H9 (cell line): Measurements from ENCODE around the gene SH3TC1. TPM values are rescaled to one million over a fixed set of nuclear protein-coding genes. Genes with fewer than 3 reads are reported as not detected.

Source experiments
- DNase-seq: peaks from one replicate; pipeline ENCODE4 v3.0.0-alpha.2; 2017
- H2AFZ ChIP-seq: one replicate; pipeline ENCODE4 v1.6.1; 2013; ENCODE audit warnings: mild to moderate bottlenecking, low read length, control low read depth, moderate library complexity
- H2AK5ac ChIP-seq: 2 replicates; pipeline ENCODE4 v1.6.1; 2013; ENCODE audit warnings: low read length, control low read depth, mixed read lengths; ENCODE audit not compliant: insufficient read length
- H2BK120ac ChIP-seq: one replicate; pipeline ENCODE4 v1.6.1; 2013; ENCODE audit warnings: low read depth, mild to moderate bottlenecking, low read length, control low read depth, inconsistent platforms; ENCODE audit not compliant: poor library complexity, severe bottlenecking
- H2BK12ac ChIP-seq: 2 replicates; pipeline ENCODE4 v1.6.1; 2013; ENCODE audit warnings: low read length, control low read depth, mixed read lengths, low read depth; ENCODE audit not compliant: insufficient read length
- H2BK15ac ChIP-seq: 2 replicates; pipeline ENCODE4 v1.6.1; 2013; ENCODE audit warnings: low read depth, low read length, control low read depth
- H2BK20ac ChIP-seq: one replicate; pipeline ENCODE4 v1.6.1; 2013; ENCODE audit warnings: low read depth, mild to moderate bottlenecking, low read length, control low read depth, inconsistent platforms; ENCODE audit not compliant: poor library complexity, severe bottlenecking
- H2BK5ac ChIP-seq: 2 replicates; pipeline ENCODE4 v1.6.1; 2013; ENCODE audit warnings: low read length, control low read depth, mixed read lengths; ENCODE audit not compliant: insufficient read length
- H3K14ac ChIP-seq: 2 replicates; pipeline ENCODE4 v1.6.1; 2013; ENCODE audit warnings: low read length, control low read depth; ENCODE audit not compliant: insufficient read depth
- H3K18ac ChIP-seq: 2 replicates; pipeline ENCODE4 v1.6.1; 2013; ENCODE audit warnings: low read depth, mild to moderate bottlenecking, mixed read lengths, low read length, control low read depth; ENCODE audit not compliant: insufficient read length
- H3K23ac ChIP-seq: 2 replicates; pipeline ENCODE4 v1.6.1; 2013; ENCODE audit warnings: low read length, control low read depth, mixed read lengths, low read depth; ENCODE audit not compliant: insufficient read length
- H3K23me2 ChIP-seq: 2 replicates; pipeline ENCODE4 v1.6.1; 2013; ENCODE audit warnings: low read depth, mild to moderate bottlenecking, mixed read lengths, low read length, control low read depth; ENCODE audit not compliant: insufficient read length, poor library complexity, severe bottlenecking
- H3K27ac ChIP-seq: 2 replicates; pipeline ENCODE4 v1.5.1; 2013; ENCODE audit warnings: low read length, control low read depth, mixed read lengths, low read depth; ENCODE audit not compliant: insufficient read length
- H3K27me3 ChIP-seq: 2 replicates; pipeline ENCODE4 v1.6.1; 2013; ENCODE audit warnings: low read length, control low read depth, inconsistent platforms; ENCODE audit not compliant: insufficient read depth
- H3K4ac ChIP-seq: 2 replicates; pipeline ENCODE4 v1.6.1; 2013; ENCODE audit warnings: low read depth, mild to moderate bottlenecking, control low read depth, inconsistent platforms, low read length, moderate library complexity
- H3K4me1 ChIP-seq: 2 replicates; pipeline ENCODE4 v1.6.1; 2013; ENCODE audit warnings: low read length, control low read depth, inconsistent platforms; ENCODE audit not compliant: insufficient read depth
- H3K4me2 ChIP-seq: 2 replicates; pipeline ENCODE4 v1.6.1; 2013; ENCODE audit warnings: low read length, control low read depth, mixed read lengths; ENCODE audit not compliant: insufficient read length, insufficient read depth
- H3K56ac ChIP-seq: 2 replicates; pipeline ENCODE4 v1.6.1; 2013; ENCODE audit warnings: low read depth, mild to moderate bottlenecking, mixed read lengths, low read length, control low read depth; ENCODE audit not compliant: insufficient read length
- H3K79me1 ChIP-seq: 2 replicates; pipeline ENCODE4 v1.6.1; 2013; ENCODE audit warnings: low read depth, mild to moderate bottlenecking, moderate library complexity, low read length, control low read depth, inconsistent platforms; ENCODE audit not compliant: insufficient read depth, poor library complexity, severe bottlenecking
- H3K79me2 ChIP-seq: 2 replicates; pipeline ENCODE4 v1.6.1; 2013; ENCODE audit warnings: low read length, control low read depth, inconsistent platforms; ENCODE audit not compliant: insufficient read depth
- H3K9ac ChIP-seq: 2 replicates; pipeline ENCODE4 v1.6.1; 2013; ENCODE audit warnings: low read length, control low read depth, mixed read lengths; ENCODE audit not compliant: insufficient read length; ENCODE audit errors: extremely low read depth
- H3K9me3 ChIP-seq: one replicate; pipeline ENCODE4 v1.6.1; 2013; ENCODE audit warnings: low read depth, low read length, inconsistent platforms; ENCODE audit not compliant: control insufficient read depth
- H3T11ph ChIP-seq: one replicate; pipeline ENCODE4 v1.6.1; 2013; ENCODE audit warnings: mild to moderate bottlenecking, low read length, control low read depth, inconsistent platforms
- H4K20me1 ChIP-seq: one replicate; pipeline ENCODE4 v1.6.1; 2013; ENCODE audit not compliant: control insufficient read depth, insufficient read length, insufficient read depth
- H4K5ac ChIP-seq: 2 replicates; pipeline ENCODE4 v1.6.1; 2013; ENCODE audit warnings: low read depth, mild to moderate bottlenecking, mixed read lengths, low read length, control low read depth; ENCODE audit not compliant: insufficient read length
- H4K8ac ChIP-seq: replicated peaks from 2 replicates; pipeline ENCODE4 v1.6.1; 2013; ENCODE audit warnings: low read length, control low read depth, mixed read lengths, low read depth; ENCODE audit not compliant: insufficient read length
- H4K91ac ChIP-seq: 2 replicates; pipeline ENCODE4 v1.6.1; 2013; ENCODE audit warnings: low read depth, mild to moderate bottlenecking, moderate library complexity, mixed read lengths, low read length, control low read depth; ENCODE audit not compliant: insufficient read length
- H3K27ac Mint-ChIP-seq, 3 experiments: 2 replicates in 2 of 3; 3 replicates in 1 of 3; pipeline ENCODE4 v1.8.0; 2020 to 2021; ENCODE audit warnings: mixed read lengths in 3 of 3, mild to moderate bottlenecking in 1 of 3, moderate library complexity in 1 of 3
- H3K27me3 Mint-ChIP-seq: 2 replicates; pipeline ENCODE4 v1.8.0; 2021; ENCODE audit warnings: low read depth, mild to moderate bottlenecking, moderate library complexity, mixed read lengths
- H3K36me3 Mint-ChIP-seq, 3 experiments: 2 replicates in 2 of 3; 3 replicates in 1 of 3; pipeline ENCODE4 v1.8.0; 2020 to 2021; ENCODE audit warnings: low read depth in 3 of 3, mixed read lengths in 3 of 3; ENCODE audit not compliant: insufficient read depth in 1 of 3
- H3K4me1 Mint-ChIP-seq, 2 experiments: 2 replicates each; pipeline ENCODE4 v1.8.0; 2020; ENCODE audit warnings: mixed read lengths in 2 of 2
- H3K4me3 Mint-ChIP-seq, 2 experiments: 2 replicates in 1 of 2; 3 replicates in 1 of 2; pipeline ENCODE4 v1.8.0; 2020 to 2021; ENCODE audit warnings: mild to moderate bottlenecking in 2 of 2, mixed read lengths in 2 of 2, moderate library complexity in 1 of 2
- H3K9me3 Mint-ChIP-seq, 2 experiments: 2 replicates in 1 of 2; 3 replicates in 1 of 2; pipeline ENCODE4 v1.8.0; 2020; ENCODE audit warnings: mild to moderate bottlenecking in 2 of 2, mixed read lengths in 2 of 2, moderate library complexity in 1 of 2
- CTCF ChIP-seq: fragments of 200-600 bp; sonication (generic); conservative IDR thresholded peaks from 3 replicates; pipeline ENCODE4 v1.8.0; 2021; ENCODE audit warnings: antibody characterized with exemption, mild to moderate bottlenecking
- total RNA-seq: library from RNA; stranded (reverse); gene quantifications from 2 replicates; pipeline ENCODE4 v1.2.1, GENCODE V29; 2021

Gene SH3TC1
- total RNA-seq, 1 experiment from 2014 or later = 0.74 TPM

GRCh38 chr4:8221985-8222384, 22.9 kb downstream of the SH3TC1 start:
- no peak overlapping the region for H3K4me3 Mint-ChIP-seq
- Histone ChIP-seq H4K20me1 (no peaks in the 10 kb centered on the region), H2AFZ (no peak overlapping the region), H3T11ph (no peak overlapping the region), H3K79me2 (no peaks in the 10 kb centered on the region), H2BK12ac (no peak overlapping the region), H3K56ac (no peak overlapping the region), H2BK20ac (no peak overlapping the region), H3K23ac (no peak overlapping the region), H4K8ac (no peak overlapping the region), H3K18ac (no peak overlapping the region), H3K27ac (no peak overlapping the region), H3K4ac (no peak overlapping the region), H3K9me3 (no peaks in the 10 kb centered on the region), H3K23me2 (no peaks in the 10 kb centered on the region), H2BK120ac (no peak overlapping the region), H4K5ac (no peak overlapping the region), H3K4me2 (no peak overlapping the region), H3K14ac (no peak overlapping the region), H3K4me1 (peaks cover 4% of the 10 kb centered on the region), H3K79me1 (no peaks in the 10 kb centered on the region), H3K9ac (no peak overlapping the region), H2AK5ac (no peak overlapping the region), H2BK5ac (no peak overlapping the region), H2BK15ac (no peak overlapping the region), H3K27me3 (no peaks in the 10 kb centered on the region), H4K91ac (no peak overlapping the region)
- no peak for TF ChIP-seq CTCF
- no peaks in the 10 kb centered on the region; the same call in 1 of the 2 replicates for H3K27me3 Mint-ChIP-seq
- DNase-seq = no peak
- H3K4me1 Mint-ChIP-seq = peaks cover 17 to 22% of the 10 kb centered on the region in 2 experiments
- H3K9me3 Mint-ChIP-seq = no peaks in the 10 kb centered on the region
- peak overlapping the region in 1 of 3 experiments; percentile 23; a peak in 1 of 7 replicates for H3K27ac Mint-ChIP-seq
- H3K36me3 Mint-ChIP-seq = no peaks in the 10 kb centered on the region
